HCT116 (cell line): ENCODE data around the gene PRKN.

ENCODE experiments used
- EZH2phosphoT487 ChIP-seq: fragments of 200-600 bp; IDR thresholded peaks from 2 replicates; pipeline ENCODE4 v1.6.1; 2018; ENCODE audit warnings: antibody characterized with exemption, borderline replicate concordance
- JUND ChIP-seq: IDR thresholded peaks from 2 replicates; pipeline ENCODE4 v1.6.1; 2012
- ZFX ChIP-seq: fragments of 450-650 bp; IDR thresholded peaks from 2 replicates; pipeline ENCODE4 v1.6.1; 2017
- TF ChIP-seq, protein P1 (sequence below): IDR thresholded peaks from 2 replicates; pipeline ENCODE4 v1.6.1; 2012
- TF ChIP-seq, protein P2 (sequence below), 3 experiments: fragments of 200-600 bp in 1 of 3; sonication (generic) in 1 of 3; IDR thresholded peaks in 2 of 3; conservative IDR thresholded peaks in 1 of 3; 2 replicates each; pipeline ENCODE4 v1.5.1; 2012 to 2017; ENCODE audit warnings: low read depth in 2 of 3, low read length in 2 of 3, antibody characterized with exemption in 1 of 3, borderline replicate concordance in 1 of 3, control low read depth in 1 of 3, mild to moderate bottlenecking in 1 of 3, mixed read lengths in 1 of 3, mixed run types in 1 of 3, moderate library complexity in 1 of 3; ENCODE audit not compliant: insufficient read depth in 1 of 3

DNA sequence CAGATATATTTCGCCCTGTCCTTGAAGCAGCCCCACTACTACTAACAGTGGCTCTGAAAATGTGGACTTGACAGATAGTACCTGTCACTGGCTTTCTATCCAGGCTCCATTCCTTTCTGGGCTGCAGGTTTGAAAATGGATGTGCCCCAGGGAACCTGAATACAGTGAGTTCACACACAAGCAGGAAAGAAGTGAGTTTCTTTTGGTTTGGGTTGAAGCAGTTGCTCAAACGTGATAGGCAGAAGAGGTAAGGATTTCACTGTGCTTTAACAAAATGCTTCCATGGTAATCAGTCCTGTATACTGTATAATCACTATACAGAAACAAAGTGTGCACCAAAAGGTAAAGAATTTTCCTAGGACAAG, 382.9 kb downstream of the PRKN start:
- TF ChIP-seq JUND: no peak
- TF ChIP-seq EZH2phosphoT487: no peak
- no peak for TF ChIP-seq ZFX
- TF ChIP-seq, protein P1, sequence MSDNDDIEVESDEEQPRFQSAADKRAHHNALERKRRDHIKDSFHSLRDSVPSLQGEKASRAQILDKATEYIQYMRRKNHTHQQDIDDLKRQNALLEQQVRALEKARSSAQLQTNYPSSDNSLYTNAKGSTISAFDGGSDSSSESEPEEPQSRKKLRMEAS: no peak
- TF ChIP-seq, protein P2, sequence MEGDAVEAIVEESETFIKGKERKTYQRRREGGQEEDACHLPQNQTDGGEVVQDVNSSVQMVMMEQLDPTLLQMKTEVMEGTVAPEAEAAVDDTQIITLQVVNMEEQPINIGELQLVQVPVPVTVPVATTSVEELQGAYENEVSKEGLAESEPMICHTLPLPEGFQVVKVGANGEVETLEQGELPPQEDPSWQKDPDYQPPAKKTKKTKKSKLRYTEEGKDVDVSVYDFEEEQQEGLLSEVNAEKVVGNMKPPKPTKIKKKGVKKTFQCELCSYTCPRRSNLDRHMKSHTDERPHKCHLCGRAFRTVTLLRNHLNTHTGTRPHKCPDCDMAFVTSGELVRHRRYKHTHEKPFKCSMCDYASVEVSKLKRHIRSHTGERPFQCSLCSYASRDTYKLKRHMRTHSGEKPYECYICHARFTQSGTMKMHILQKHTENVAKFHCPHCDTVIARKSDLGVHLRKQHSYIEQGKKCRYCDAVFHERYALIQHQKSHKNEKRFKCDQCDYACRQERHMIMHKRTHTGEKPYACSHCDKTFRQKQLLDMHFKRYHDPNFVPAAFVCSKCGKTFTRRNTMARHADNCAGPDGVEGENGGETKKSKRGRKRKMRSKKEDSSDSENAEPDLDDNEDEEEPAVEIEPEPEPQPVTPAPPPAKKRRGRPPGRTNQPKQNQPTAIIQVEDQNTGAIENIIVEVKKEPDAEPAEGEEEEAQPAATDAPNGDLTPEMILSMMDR (IDR thresholded peaks at IDR 0.05 in 2 of 3, conservative IDR thresholded peaks at IDR 0.05 in 1 of 3; ENCODE audit: borderline replicate concordance in 1 of 3, insufficient read depth in 1 of 3, low read depth in 2 of 3, low read length in 2 of 3): no peak
